Right renal cortex interstitium (tissue), 3 donors: ENCODE measurements around the gene MFSD11. TPM values are rescaled to one million over a fixed set of nuclear protein-coding genes. Genes with fewer than 3 reads are reported as not detected.

ENCODE experiments used
- DNase-seq, 3 donors: peaks; one replicate each; pipeline ENCODE4 v3.0.0-alpha.2; 2013; ENCODE audit warnings: low read depth in 3 of 3, low spot score in 2 of 3
- polyA plus RNA-seq, 3 donors: library from polyadenylated mRNA; unstranded; fragments of 120-200 nt; gene quantifications; one replicate each; pipeline ENCODE4 v1.2.1, GENCODE V29; 2013; ENCODE audit not compliant: insufficient read length in 3 of 3

Gene MFSD11
- polyA plus RNA-seq, 3 donors = 24.6 to 27.7 (median 25.6) TPM

DNA sequence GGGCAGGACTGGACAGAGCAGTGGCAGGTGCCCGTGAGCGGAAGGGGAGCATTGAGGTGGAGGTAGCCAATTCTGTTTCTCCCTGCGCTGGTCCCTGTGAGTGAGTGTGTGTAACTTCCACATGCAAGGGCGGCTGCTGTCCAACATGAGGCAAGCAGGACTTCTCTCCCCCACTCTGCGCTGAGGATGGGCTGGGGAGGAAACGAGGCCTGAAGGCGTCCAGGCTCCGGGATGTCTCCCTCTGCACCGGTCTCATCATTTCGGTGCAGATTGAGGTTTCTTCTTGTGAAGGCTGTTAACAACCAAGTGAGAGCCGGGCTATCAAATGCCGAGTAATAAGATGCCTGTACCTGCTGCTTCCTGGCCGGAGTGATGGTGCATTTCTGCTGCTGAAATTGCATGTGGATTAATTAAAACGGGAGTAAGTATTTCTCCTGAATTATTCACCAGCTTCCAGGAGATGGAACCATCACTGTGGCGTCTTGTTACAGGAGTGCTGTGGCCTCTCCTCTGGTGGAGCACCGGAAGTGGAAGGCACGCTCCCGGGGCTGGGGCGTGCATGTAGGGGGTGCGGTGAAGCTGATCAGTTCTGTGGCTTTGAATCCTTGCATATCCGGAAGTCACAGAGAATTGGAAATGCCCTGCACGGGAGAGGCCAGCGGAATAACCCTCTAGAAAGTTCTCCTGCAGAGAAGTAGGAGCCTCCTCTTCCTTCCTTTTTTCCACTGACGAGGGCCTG is 88.6 kb downstream of the MFSD11 start:
- no peak for DNase-seq

DNA sequence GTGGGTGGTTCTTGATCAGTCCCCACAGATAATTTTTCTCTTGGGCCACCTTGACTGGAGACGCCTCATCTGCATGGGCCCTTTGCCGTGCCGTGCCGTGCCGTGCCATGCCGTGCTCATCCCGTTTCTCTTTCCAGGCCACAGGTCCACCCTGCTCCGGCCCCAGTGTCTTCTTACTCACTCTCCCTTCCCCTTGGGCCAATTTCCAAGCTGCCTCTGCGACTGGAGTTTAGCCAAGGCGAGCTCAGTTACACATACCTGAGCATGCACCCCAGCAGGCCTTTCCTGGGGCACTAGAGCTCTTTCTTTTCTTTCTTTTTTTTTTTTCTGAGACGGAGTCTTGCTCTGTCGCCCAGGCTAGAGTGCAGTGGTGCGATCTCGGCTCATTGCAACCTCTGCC is 89.8 kb downstream of the MFSD11 start:
- no peak for DNase-seq

Other genes starting within 250 kb of the MFSD11 start
- 1 to 10 TPM; 5.6 to 7.2 (median 5.7) TPM for gene RHBDF2, start 236.7 kb upstream of the MFSD11 start, polyA plus RNA-seq
- gene CYGB, start 200.4 kb upstream of the MFSD11 start, polyA plus RNA-seq = 10 to 100 TPM in 2 of 3 donors, 1 to 10 TPM in 1; 9.2 to 13.4 (median 11.1) TPM
- 1 to 10 TPM; 2.2 to 3.7 (median 3.0) TPM for gene PRCD, start 198.1 kb upstream of the MFSD11 start, polyA plus RNA-seq
- 1 to 10 TPM; 8.5 to 9.9 (median 9.6) TPM for gene ST6GALNAC2, start 152.3 kb upstream of the MFSD11 start, polyA plus RNA-seq
- gene ST6GALNAC1, start 94.4 kb upstream of the MFSD11 start, polyA plus RNA-seq = under 1 TPM; 0.18 to 0.43 (median 0.25) TPM
- gene MXRA7, start 27.2 kb upstream of the MFSD11 start, polyA plus RNA-seq = 100 to 1,000 TPM; 107 to 119 (median 114) TPM
- 10 to 100 TPM; 21.1 to 25.8 (median 21.9) TPM for gene JMJD6, start 11.5 kb upstream of the MFSD11 start, polyA plus RNA-seq
- 10 to 100 TPM; 43.3 to 47.3 (median 44.8) TPM for gene METTL23, start 11.3 kb upstream of the MFSD11 start, polyA plus RNA-seq
- gene SRSF2, start 788 bp upstream of the MFSD11 start, polyA plus RNA-seq = 100 to 1,000 TPM; 395 to 434 (median 415) TPM
- gene MGAT5B, start 130.3 kb downstream of the MFSD11 start, polyA plus RNA-seq = 1 to 10 TPM; 1.1 to 1.3 (median 1.1) TPM